HG03439 (cell line): Measurements from ENCODE around the gene POLR1C.
"Not testable (repeated sequence)": the region's sequence is repeated elsewhere in the genome, so short reads cannot be mapped to it uniquely, and the experiment has no call there.

ENCODE experiments used
- ATAC-seq: cut with Tn5 transposase; IDR thresholded peaks from one replicate; pipeline ENCODE4 v1.9.1; 2021; ENCODE audit warnings: mild to moderate bottlenecking, moderate library complexity; ENCODE audit not compliant: unreplicated experiment

The POLR1C gene

DNA sequence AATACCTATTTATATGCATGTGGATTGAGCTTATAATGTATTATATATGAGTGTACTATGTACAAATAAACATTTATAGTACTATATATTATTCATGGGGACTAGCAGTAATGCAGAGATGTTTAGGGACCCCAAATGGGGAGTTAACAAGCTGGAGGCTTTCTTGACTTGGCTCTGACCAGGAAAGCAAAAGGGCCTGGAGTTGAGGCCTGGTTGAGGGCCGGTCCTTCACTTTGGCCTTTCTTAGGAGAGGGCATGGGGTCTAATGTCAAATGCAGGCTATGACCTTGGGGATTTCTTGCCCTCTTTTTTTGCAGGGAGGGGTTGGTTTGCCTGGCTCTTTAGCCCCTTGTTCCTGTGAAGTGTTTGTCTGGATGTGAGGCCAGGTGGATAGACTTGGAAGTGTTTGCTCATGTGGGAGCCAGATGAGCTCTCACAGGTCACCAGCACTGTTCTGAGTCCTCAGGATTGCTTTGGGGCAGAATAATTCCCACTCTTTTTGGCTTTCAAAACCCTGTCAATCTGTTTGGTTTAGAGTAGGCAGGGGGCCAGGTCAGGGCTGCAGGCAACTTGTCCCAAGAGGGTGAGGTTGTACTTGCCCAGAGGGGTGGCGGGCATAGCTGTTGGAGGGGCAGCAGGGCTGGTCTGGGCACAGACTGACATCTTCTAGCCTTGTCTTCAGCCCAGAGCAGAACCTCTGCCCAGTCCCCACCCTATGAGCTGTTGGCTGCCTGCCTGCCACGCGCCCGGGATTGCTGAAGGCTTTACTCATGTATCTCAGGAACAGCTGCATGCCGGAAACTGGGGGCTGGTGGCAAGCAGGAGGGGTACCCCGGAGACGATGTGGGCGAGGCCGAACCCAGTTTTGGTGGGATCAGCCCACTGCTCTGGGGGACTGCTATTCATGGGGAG lies 24.9 kb upstream of the POLR1C start:
- no peak for ATAC-seq

DNA sequence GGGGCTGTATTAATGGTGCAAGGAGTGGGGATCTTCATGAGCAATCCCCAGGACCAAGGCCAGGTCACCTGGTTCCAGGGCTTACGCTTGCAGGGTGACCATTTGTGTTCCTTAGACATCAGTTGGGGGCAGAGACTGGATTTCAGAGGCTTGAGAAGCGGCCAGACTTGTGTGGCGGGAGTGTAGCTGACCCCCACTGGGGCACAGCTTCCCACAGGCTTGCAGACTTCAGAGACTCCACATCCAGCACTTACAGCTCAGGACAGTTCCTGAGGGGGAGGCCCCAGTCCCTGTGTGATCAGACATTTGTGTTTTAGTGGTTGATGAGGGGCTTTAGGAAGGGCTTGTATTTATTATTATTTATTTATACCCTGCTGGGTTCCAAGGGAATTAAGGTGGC lies 24.2 kb upstream of the POLR1C start:
- no peak for ATAC-seq

DNA sequence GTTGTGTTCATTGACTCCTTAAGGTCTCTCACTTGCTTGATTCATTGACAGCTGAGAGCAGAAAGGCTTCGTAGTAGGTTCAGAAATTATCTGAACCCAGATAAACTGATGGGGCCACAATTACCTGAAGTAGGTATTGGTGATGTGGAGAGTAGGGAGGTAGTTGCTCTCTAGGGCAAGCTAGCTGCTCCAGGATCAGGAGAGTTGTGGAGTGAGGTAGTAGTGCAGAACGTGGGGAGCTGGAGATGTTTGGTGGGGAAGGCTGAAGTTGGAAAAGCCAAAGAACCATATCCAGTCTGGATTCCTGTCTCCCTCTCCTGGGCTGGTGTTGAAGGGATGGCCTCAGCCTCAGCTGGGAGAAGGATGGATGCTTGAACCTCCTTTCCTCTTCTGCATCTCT lies 23.7 kb upstream of the POLR1C start:
- ATAC-seq: no peak

DNA sequence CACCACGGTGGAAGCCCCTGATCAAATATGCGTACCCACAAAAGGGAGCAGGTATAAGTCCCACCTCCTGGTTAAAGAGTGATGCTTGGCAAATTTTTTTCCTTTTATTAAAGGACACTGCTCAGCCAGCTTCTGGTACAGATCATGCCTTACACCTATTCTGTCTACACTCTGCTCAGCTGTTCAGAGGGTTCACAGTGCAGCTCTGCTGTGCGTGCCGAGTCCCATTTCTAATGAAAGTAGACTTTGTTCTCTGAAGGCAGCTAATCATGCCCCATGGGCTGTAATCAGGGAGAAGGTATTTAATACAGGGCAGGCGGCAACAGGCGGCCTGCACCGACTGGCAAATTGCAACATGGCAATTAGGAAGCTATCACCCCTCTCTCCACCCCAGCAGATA lies 23.1 kb upstream of the POLR1C start:
- ATAC-seq: no peak

DNA sequence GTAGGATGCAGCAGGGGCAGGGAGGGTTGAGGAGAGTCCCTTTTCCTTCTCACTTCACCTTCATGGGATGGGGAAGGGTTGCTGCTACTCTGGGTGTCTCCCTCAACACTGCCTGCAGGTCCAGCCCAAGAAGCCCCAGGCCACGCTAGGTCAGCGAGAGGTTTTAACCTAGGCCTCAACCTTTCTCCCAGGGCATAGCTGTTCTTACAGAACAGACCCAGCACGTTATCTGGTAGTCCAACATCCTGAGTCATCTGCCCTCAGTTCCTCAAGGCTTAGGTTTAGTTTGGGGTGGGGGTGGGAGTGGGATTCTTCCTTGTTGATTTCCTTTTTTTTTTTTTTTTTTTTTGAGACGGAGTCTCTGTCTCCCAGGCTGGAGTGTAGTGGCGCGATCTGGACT lies 22.6 kb upstream of the POLR1C start:
- ATAC-seq: no peak

DNA sequence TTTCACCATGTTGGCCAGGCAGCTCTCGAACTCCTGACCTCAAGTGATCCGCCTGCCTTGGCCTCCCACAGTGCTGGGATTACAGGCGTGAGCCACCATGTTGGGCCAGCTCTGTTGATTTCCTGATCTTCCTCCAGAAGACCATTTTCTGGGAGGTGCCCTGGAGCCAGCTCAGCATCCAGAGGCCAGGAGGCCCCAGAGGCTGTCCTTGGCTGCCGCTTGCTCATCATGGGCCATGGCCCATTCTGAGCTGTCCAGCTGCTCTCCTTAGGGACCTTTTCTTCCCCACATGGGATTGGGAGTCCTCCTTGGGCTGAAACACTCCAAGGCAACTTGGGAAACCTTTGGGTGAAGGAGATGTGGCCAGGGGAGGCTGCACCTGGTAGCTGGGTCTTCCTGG lies 22.1 kb upstream of the POLR1C start:
- ATAC-seq: no peak

DNA sequence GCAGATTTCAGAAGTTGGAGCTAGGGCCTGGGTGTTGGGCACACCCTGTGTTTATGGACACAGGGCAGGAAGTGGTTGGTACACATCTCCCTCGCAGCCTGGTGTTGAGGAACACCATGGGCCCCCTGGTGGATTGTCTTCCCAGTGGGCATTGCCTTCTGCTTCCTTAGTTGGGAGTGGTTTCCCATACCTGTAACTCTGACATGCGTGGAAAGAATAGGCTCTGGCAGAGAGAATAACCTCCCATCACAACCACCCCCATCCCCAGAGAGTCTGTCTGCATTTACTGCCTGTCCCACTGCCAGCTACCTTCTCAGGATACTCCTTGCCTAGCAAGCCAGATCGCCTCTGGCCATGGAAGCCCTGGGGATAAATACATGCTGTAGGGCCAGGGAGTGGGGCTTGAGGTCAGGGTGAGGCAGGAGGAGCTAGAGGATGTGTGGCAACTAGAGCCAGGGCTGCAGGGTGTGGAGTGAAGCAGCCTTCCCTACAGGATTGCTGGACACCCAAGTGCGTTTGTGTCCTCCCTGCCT lies 21.4 kb upstream of the POLR1C start:
- no peak for ATAC-seq

DNA sequence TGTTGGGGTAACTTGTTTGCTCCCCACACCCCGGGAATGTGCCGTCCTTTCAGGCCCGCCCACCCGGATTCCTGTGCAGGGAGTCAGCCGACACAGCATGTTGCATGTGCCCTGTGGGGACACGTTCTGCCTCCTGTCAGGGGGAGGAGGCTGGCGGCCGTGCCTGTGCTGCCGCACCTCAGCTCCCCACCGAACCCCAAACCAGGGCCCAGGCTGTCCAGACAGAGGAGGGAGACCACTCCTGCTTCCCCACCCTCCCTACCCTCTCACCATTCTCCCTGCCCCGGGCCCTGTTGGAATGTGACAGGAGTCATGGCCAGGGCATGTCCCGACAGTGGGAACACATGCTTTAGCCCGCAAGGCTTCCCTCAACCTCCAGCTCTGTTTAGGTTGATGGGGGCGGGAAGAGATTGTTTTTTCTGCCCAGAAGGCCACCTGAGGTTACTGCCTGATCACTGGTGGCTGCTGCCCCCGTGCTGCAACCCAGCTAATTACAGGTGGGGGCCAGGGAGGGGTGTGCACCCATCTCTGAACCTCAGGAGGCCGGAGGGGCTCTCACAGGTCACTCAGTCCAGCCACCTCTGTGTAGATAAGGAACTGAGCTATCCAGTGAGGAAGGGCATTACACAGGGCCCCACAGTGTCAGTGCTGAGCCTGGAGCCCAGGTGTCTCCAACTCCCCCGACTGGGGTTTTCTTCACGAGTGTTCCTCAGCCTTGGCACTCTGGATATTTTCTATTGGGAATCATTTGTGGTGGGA lies 20.3 kb upstream of the POLR1C start:
- ATAC-seq: no peak

DNA sequence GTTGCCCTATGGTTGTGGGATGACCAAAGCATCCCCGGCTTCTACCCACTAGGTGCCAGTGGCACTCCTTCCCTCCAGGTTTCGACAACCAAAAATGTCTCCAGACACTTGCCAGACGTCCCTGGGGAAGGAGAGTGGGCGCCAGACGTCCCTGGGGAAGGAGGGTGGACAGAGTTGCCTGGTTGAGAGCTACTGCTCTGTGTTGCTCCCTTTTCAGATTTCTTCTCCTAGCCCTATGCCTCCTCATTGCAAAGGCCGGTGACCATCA lies 19.8 kb upstream of the POLR1C start:
- no peak for ATAC-seq

DNA sequence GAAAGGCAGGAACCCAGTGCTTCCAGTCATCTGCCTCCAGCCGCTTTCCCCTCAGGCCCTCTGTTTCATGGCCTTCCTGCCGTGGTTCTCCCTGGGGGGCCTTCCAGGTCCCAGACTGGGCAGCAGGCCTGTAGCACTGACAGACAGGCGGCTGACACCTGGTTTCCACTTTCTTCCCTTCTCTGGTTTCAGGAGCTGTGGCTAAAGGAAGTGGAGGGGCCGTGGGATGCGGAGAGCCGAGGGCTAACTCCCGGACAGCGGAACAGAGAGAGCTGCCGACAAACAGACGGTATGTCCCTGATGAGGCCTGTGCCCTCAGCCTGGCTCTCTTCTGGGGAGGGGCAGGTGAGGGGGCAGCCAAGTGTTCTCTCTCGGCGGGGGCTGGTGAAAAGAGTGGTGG lies 19.2 kb upstream of the POLR1C start:
- no peak for ATAC-seq

DNA sequence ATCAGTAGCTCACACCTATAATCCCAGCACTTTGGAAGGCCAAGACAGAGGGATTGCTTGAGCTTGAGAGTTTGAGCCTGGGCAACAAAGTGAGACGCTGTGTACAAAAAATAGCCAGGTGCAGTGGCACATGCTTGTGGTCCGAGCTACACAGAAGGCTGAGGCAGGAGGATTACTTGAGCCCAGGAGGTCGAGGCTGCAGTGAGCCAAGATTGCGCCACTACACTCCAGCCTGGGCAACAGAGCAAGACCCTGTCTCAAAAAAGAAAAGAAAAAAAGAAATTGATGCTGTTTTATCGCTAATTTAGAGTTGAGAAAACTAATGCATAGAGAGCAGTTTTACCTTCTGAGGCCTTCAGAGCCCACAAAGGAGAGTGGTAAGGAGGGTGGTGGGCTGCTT lies 18.6 kb upstream of the POLR1C start:
- not testable (repeated sequence) for ATAC-seq

DNA sequence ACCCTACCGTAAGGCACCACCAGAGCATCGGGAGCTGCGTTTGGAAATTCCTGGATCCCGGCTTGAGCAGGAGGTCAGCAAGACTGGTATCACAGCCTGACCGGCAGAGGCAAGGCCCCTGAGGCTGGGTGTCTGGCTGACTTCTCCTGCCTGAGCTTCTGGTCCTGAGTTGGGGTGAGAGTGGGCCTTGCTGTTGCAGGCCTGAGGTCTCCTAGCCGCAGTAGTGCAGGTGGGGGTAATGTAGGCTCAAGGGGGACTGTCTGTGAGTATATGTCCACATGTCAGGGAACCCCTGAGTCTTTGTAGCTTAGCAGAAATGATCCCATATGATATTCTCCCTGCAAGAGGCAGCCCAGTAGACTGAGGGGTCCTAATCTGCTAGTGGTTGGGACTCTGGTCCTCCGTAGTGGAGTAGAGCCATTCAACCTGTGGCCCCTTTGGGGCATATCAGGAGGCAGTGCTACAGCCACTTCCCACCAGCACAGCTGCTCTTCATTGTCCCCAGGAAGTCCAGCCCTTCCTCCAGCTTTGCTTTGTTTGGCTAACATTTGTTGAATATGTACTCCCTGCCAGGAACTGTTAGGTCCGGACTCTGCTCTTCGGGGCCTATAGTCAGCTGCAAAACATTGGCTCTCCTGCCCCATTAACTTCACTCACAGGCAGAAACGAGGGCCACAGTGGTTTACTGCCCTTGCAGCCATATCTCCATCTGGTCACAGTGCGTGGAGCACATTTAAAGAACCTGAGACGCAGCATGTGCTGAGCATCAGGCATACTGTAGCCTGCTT lies 17.7 kb upstream of the POLR1C start:
- ATAC-seq: no peak

DNA sequence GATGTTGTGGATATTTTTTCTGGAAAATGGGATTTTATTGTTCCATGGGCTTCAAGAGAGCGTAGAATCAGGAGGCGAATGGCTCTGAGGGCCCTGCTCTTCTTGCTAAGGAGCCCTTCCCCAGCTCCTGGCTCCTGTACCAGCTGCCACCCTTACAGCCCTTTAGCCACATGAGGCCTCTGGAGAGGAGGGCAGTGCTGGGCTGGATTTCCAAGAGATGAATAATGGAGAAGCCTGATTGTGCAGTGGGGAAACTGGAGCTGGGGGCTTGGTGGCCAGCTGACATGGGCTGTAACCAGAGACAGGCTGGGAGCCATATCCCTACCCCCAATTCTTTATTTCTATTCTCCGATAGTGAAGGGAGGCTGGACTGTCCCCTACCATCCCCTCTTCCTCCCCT lies 16.0 kb upstream of the POLR1C start:
- no peak for ATAC-seq

DNA sequence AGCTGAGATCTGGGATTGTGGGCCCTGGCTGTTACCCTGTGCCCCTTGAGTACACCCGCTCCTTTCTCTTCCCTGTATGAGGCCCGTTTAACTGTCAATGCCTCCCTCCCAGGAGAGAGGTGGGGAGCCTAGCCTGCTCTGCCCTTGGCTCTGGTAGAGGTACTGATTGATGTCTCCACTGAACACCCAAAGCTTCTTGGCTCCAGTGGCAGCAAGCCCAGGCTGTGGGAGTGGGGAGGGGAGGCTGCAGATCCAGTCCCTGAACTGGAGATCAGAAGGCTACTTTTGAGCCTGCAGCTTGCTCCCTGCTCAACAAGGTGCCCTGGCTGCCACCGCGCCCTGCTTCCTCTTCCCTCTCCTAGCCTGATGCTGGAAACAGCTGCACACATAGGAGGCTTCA lies 14.2 kb upstream of the POLR1C start:
- no peak for ATAC-seq

DNA sequence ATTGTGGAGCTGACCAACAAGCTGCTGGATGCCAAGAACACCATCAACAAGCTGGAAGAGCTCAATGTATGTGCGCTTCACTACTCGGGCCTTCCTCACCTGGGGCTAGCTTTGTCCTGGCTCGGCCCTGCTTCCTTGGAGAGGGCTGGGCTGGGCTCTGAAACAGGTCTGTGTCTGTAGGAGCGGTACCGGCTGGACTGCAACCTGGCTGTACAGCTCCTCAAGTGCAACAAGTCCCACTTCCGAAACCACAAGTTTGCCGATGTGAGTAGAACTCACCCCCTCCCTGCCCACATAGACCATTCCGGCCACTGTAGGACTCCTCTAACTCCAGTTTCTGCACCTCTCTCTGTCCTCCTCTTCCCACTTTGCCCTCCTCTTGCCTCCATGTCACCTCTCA lies 13.4 kb upstream of the POLR1C start:
- no peak for ATAC-seq

DNA sequence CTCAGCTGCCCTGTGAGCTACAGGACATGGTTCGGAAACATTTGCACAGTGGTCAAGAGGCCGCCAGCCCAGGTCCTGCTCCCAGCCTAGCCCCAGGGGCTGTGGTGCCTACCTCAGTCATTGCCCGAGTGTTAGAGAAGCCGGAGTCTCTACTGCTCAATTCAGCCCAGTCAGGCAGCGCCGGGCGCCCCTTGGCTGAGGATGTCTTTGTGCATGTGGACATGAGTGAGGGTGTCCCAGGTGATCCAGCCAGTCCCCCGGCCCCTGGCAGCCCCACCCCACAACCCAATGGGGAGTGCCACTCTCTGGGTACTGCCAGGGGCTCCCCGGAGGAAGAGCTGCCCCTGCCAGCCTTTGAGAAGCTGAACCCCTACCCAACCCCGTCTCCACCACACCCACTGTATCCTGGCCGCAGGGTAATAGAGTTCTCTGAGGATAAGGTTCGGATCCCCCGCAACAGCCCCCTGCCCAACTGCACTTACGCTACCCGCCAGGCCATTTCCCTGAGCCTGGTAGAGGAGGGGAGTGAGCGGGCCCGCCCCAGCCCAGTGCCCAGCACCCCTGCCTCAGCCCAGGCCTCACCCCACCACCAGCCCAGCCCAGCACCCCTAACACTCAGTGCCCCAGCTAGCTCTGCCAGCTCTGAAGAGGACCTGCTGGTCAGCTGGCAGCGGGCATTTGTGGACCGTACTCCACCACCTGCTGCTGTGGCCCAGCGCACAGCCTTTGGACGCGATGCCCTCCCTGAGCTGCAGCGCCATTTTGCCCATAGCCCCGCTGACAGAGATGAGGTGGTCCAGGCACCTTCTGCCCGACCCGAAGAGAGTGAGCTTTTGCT lies 11.9 kb upstream of the POLR1C start:
- ATAC-seq: no peak

DNA sequence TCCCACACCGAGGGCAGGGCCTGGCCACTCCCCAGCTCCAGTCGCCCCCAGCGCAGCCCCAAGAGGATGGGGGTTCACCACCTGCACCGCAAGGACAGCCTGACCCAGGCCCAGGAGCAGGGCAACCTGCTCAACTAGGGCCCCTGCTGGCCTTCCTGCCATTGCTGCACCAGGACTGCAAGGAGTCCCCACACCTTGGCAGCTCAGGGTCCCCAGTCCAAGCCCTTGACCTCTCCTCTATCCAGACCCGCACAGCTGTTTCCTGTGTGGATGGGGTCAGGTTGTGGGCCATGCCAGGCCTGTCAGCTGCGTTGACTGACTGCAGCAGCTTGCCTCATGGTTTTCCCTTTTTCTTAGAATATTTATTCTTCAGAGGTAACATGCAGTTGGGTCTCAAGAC lies 11.2 kb upstream of the POLR1C start:
- no peak for ATAC-seq

DNA sequence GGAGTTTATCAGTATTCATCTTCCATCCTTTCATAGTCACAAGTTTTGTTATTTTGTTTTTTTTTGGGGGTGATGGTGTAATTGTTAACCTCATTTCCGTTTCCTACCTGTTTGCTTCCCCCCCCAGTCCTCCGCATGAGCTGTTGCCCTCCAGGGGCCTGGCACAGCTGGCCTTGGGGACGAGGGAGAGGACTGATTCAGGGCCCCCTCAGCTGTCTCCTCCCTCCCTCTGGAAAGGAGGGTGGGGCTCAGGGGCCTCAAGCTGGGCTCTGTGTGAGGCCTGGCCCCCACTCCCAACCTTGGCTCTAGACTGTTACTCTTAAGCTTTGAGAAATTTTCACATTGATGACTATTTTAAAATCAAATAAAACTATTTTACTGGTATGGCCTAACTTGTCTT lies 10.7 kb upstream of the POLR1C start:
- no peak for ATAC-seq

DNA sequence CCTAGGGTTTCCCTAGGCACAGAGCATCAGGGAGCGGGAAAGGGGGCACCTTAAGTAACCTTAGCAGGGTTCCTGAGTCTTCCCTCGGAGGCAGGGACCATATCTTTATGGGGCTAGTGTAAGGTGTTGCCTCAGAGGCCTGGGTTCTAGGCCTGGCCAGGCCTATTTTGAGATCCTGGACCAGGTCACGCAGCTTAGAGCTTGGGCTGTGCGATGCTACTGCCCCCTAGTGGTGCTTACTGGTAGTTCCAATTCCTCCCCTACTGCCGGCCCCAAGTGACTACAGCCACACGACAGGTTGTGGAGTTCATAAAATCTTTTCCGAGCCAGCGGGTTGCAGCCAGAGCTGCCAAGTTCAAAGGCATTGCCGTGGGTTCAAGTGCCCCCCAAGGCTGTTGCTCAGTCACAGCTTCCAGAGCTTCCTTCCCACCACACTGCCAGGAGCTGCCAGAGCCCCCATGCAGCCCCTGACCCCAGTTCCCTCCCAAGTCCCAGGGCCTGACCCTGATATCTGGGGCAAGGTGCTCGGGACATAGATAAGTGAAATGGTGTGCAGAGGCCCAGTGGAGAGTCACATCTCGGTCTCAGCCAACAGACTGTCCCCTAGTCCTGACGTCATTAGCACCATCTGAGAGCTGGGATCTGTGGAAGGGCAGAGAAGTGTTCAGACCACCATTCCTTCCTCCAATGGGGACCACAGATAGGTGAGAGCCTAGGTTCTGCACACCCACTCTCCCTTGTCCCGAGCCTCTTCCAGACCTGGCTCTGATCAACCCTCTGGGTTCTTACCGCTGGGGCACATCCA lies 10.0 kb upstream of the POLR1C start:
- ATAC-seq: peak; percentile 42
